Astrocyte (in vitro differentiated cells and primary cell): Measurements from ENCODE around the gene LPXN. TPM values are rescaled to one million over a fixed set of nuclear protein-coding genes. Genes with fewer than 3 reads are reported as not detected.

Experiments used
- DNase-seq: peaks from one replicate; pipeline ENCODE4 v3.0.0-alpha.2; 2010; ENCODE audit warnings: low read depth
- FAIRE-seq: peaks from 2 replicates; lab custom pipeline; 2011; peaks lifted over from hg19 to GRCh38; lab: Jason Lieb, UNC
- H2AFZ ChIP-seq: 2 replicates; pipeline ENCODE4 v1.6.0; 2012; ENCODE audit warnings: low read depth, low read length, inconsistent platforms
- H3K27ac ChIP-seq: 2 replicates; pipeline ENCODE4 v1.5.1; 2011; ENCODE audit warnings: low read depth, low read length, inconsistent platforms
- H3K27me3 ChIP-seq: 2 replicates; pipeline ENCODE4 v1.6.0; 2011; ENCODE audit warnings: low read length, inconsistent platforms; ENCODE audit not compliant: insufficient read depth
- H3K36me3 ChIP-seq: 2 replicates; pipeline ENCODE4 v1.5.1; 2011; ENCODE audit warnings: low read length, inconsistent platforms; ENCODE audit not compliant: insufficient read depth
- H3K4me1 ChIP-seq: 2 replicates; pipeline ENCODE4 v1.5.1; 2011; ENCODE audit warnings: low read length, inconsistent platforms; ENCODE audit not compliant: insufficient read depth
- H3K4me2 ChIP-seq: 2 replicates; pipeline ENCODE4 v1.6.0; 2012; ENCODE audit warnings: low read length, inconsistent platforms
- H3K4me3 ChIP-seq: 2 replicates; pipeline ENCODE4 v1.5.1; 2011; ENCODE audit warnings: low read depth, mild to moderate bottlenecking, low read length, inconsistent platforms; ENCODE audit not compliant: insufficient read depth
- H3K79me2 ChIP-seq: 2 replicates; pipeline ENCODE4 v1.6.0; 2012; ENCODE audit warnings: mild to moderate bottlenecking, low read length, inconsistent platforms; ENCODE audit not compliant: insufficient read depth
- H3K9ac ChIP-seq: 2 replicates; pipeline ENCODE4 v1.6.0; 2012; ENCODE audit warnings: mild to moderate bottlenecking, low read length, inconsistent platforms
- H3K9me3 ChIP-seq: 2 replicates; pipeline ENCODE4 v1.5.1; 2012; ENCODE audit warnings: low read depth, mild to moderate bottlenecking, low read length, inconsistent platforms; ENCODE audit not compliant: insufficient read depth
- H4K20me1 ChIP-seq: 2 replicates; pipeline ENCODE4 v1.6.0; 2012; ENCODE audit warnings: low read length, inconsistent platforms; ENCODE audit not compliant: insufficient read depth
- H3K27ac Mint-ChIP-seq: one replicate; pipeline ENCODE4 v1.8.0; 2021; ENCODE audit warnings: mild to moderate bottlenecking, mixed read lengths; ENCODE audit not compliant: unreplicated experiment
- H3K27me3 Mint-ChIP-seq: one replicate; pipeline ENCODE4 v1.8.0; 2021; ENCODE audit warnings: low read depth, mixed read lengths; ENCODE audit not compliant: unreplicated experiment
- H3K36me3 Mint-ChIP-seq: one replicate; pipeline ENCODE4 v1.8.0; 2021; ENCODE audit warnings: low read depth, mixed read lengths; ENCODE audit not compliant: unreplicated experiment
- H3K4me1 Mint-ChIP-seq: one replicate; pipeline ENCODE4 v1.8.0; 2021; ENCODE audit warnings: low read depth, mixed read lengths; ENCODE audit not compliant: unreplicated experiment
- H3K4me3 Mint-ChIP-seq: one replicate; pipeline ENCODE4 v1.8.0; 2021; ENCODE audit warnings: mild to moderate bottlenecking, moderate library complexity, mixed read lengths; ENCODE audit not compliant: unreplicated experiment
- H3K9me3 Mint-ChIP-seq: one replicate; pipeline ENCODE4 v1.8.0; 2021; ENCODE audit warnings: mild to moderate bottlenecking, mixed read lengths; ENCODE audit not compliant: unreplicated experiment
- CTCF ChIP-seq: IDR thresholded peaks from 2 replicates; pipeline ENCODE4 v1.5.1; 2011; ENCODE audit warnings: low read depth, mild to moderate bottlenecking, inconsistent platforms, low read length, moderate library complexity; ENCODE audit not compliant: insufficient read depth
- EZH2 ChIP-seq: IDR thresholded peaks from 2 replicates; pipeline ENCODE4 v1.6.1; 2012; ENCODE audit warnings: mild to moderate bottlenecking, low read length, inconsistent platforms; ENCODE audit not compliant: insufficient read depth
- total RNA-seq: library from RNA; stranded (reverse); gene quantifications from 2 replicates; pipeline ENCODE4 v1.2.1, GENCODE V29; 2021

LPXN gene
- total RNA-seq, 1 donor from 2014 or later = 3.7 TPM

- Histone ChIP-seq H3K4me2 (no peak overlapping the region), H3K9ac (no peak overlapping the region), H2AFZ (no peak overlapping the region), H4K20me1 (no peaks in the 10 kb centered on the region), H3K27ac (no peak overlapping the region), H3K4me1 (no peaks in the 10 kb centered on the region), H3K27me3 (no peaks in the 10 kb centered on the region), H3K79me2 (no peaks in the 10 kb centered on the region), H3K9me3 (no peaks in the 10 kb centered on the region), H3K36me3 (no peaks in the 10 kb centered on the region), H3K4me3 (no peak overlapping the region)
- Mint-ChIP-seq H3K4me3 (no peak overlapping the region), H3K9me3 (peaks cover 16% of the 10 kb centered on the region), H3K36me3 (peaks cover 30% of the 10 kb centered on the region), H3K27ac (no peak overlapping the region), H3K4me1 (no peaks in the 10 kb centered on the region), H3K27me3 (no peaks in the 10 kb centered on the region)
- FAIRE-seq (no peak), DNase-seq (no peak)
- TF ChIP-seq CTCF (no peak), EZH2 (no peak)
Observed at GRCh38 chr11:58531865-58532341, 43.8 kb downstream of the LPXN start.

GRCh38 chr11:58530236-58530635 lies 45.4 kb downstream of the LPXN start:
- H3K27me3 Mint-ChIP-seq = no peaks in the 10 kb centered on the region
- H3K4me1 Mint-ChIP-seq = no peaks in the 10 kb centered on the region
- TF ChIP-seq EZH2 (no peak), CTCF (no peak)
- H3K9ac ChIP-seq = no peak overlapping the region
- no peak overlapping the region for H3K4me3 Mint-ChIP-seq
- H3K9me3 Mint-ChIP-seq = peaks cover 13% of the 10 kb centered on the region
- FAIRE-seq (no peak), DNase-seq (no peak)
- H3K27me3 ChIP-seq = no peaks in the 10 kb centered on the region
- no peak overlapping the region for H3K4me3 ChIP-seq
- H3K27ac ChIP-seq = no peak overlapping the region
- H3K36me3 Mint-ChIP-seq = peaks cover 28% of the 10 kb centered on the region
- no peaks in the 10 kb centered on the region for H3K79me2 ChIP-seq
- no peaks in the 10 kb centered on the region for H3K36me3 ChIP-seq
- no peaks in the 10 kb centered on the region for H4K20me1 ChIP-seq
- no peaks in the 10 kb centered on the region for H3K4me1 ChIP-seq
- H3K27ac Mint-ChIP-seq = no peak overlapping the region
- H2AFZ ChIP-seq = no peak overlapping the region
- no peaks in the 10 kb centered on the region for H3K9me3 ChIP-seq
- H3K4me2 ChIP-seq = no peak overlapping the region

- no peak for FAIRE-seq
- Histone ChIP-seq H3K27me3 (no peaks in the 10 kb centered on the region), H3K4me1 (no peaks in the 10 kb centered on the region), H3K36me3 (no peaks in the 10 kb centered on the region), H4K20me1 (no peaks in the 10 kb centered on the region), H2AFZ (no peak overlapping the region), H3K27ac (no peak overlapping the region), H3K9ac (no peak overlapping the region), H3K9me3 (no peaks in the 10 kb centered on the region), H3K79me2 (no peaks in the 10 kb centered on the region), H3K4me3 (no peak overlapping the region), H3K4me2 (no peak overlapping the region)
- H3K27ac Mint-ChIP-seq = no peak overlapping the region
- H3K4me3 Mint-ChIP-seq = no peak overlapping the region
- TF ChIP-seq EZH2 (no peak), CTCF (no peak)
- H3K4me1 Mint-ChIP-seq = peaks cover 2% of the 10 kb centered on the region
- H3K36me3 Mint-ChIP-seq = peaks cover 18% of the 10 kb centered on the region
- peaks cover 6% of the 10 kb centered on the region for H3K9me3 Mint-ChIP-seq
- H3K27me3 Mint-ChIP-seq = no peaks in the 10 kb centered on the region
- DNase-seq = no peak
Observed at GRCh38 chr11:58527429-58527828, 48.2 kb downstream of the LPXN start.
